PFSK-1 (cell line): ENCODE results near the gene CUX1.

Experiments
- POLR2AphosphoS5 ChIP-seq: IDR thresholded peaks from 2 replicates; pipeline ENCODE4 v1.6.1; 2012; ENCODE audit warnings: low read depth, mild to moderate bottlenecking, control low read depth, low read length, moderate library complexity
- SIN3A ChIP-seq: IDR thresholded peaks from 2 replicates; pipeline ENCODE4 v1.6.1; 2012; ENCODE audit warnings: mild to moderate bottlenecking, low read length, moderate library complexity, borderline replicate concordance; ENCODE audit not compliant: insufficient read depth
- TAF1 ChIP-seq: IDR thresholded peaks from 2 replicates; pipeline ENCODE4 v1.6.1; 2012; ENCODE audit warnings: low read length, control low read depth, borderline replicate concordance; ENCODE audit not compliant: insufficient read depth
- TF ChIP-seq, protein P1 (sequence below), 2 experiments: IDR thresholded peaks; 2 replicates each; pipeline versions ENCODE4 v1.6.1 to v1.8.0; 2011 to 2012; ENCODE audit warnings: low read depth in 2 of 2, low read length in 2 of 2, control low read depth in 1 of 2, inconsistent platforms in 1 of 2, mild to moderate bottlenecking in 1 of 2, moderate library complexity in 1 of 2; ENCODE audit not compliant: insufficient read depth in 1 of 2

DNA sequence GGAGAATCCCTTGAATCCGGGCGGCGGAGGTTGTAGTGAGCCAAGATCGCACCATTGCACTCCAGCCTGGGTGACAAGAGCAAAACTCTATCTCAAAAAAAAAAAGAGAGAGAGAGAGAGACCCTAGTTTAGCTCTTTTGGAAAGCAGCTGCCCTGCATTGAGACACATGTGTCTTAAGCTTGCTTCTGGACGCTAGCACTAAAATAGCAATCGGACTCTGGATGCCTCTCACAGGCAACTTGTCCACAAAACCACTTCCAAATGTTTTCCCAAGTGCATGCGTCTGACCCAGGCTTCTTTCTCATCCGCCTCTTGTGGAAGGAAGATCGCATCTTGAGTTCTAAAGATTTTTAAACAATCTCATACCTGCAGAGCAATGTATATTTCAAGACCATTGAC is 182.7 kb downstream of the CUX1 start:
- TF ChIP-seq, protein P1, sequence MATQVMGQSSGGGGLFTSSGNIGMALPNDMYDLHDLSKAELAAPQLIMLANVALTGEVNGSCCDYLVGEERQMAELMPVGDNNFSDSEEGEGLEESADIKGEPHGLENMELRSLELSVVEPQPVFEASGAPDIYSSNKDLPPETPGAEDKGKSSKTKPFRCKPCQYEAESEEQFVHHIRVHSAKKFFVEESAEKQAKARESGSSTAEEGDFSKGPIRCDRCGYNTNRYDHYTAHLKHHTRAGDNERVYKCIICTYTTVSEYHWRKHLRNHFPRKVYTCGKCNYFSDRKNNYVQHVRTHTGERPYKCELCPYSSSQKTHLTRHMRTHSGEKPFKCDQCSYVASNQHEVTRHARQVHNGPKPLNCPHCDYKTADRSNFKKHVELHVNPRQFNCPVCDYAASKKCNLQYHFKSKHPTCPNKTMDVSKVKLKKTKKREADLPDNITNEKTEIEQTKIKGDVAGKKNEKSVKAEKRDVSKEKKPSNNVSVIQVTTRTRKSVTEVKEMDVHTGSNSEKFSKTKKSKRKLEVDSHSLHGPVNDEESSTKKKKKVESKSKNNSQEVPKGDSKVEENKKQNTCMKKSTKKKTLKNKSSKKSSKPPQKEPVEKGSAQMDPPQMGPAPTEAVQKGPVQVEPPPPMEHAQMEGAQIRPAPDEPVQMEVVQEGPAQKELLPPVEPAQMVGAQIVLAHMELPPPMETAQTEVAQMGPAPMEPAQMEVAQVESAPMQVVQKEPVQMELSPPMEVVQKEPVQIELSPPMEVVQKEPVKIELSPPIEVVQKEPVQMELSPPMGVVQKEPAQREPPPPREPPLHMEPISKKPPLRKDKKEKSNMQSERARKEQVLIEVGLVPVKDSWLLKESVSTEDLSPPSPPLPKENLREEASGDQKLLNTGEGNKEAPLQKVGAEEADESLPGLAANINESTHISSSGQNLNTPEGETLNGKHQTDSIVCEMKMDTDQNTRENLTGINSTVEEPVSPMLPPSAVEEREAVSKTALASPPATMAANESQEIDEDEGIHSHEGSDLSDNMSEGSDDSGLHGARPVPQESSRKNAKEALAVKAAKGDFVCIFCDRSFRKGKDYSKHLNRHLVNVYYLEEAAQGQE (IDR thresholded peaks at IDR 0.05; ENCODE audit: insufficient read depth in 1 of 2, low read depth in 2 of 2, low read length in 2 of 2) = no peak
- TF ChIP-seq SIN3A = no peak
- no peak for TF ChIP-seq TAF1
- TF ChIP-seq POLR2AphosphoS5 = no peak
